IMR-90 (cell line): ENCODE data around the gene POLR2C.

Experiments
- BHLHE40 ChIP-seq: fragments of 150-350 bp; IDR thresholded peaks from 2 replicates; pipeline ENCODE4 v1.6.1; 2016; ENCODE audit warnings: mild to moderate bottlenecking, low read depth, low read length
- CTCF ChIP-seq: conservative IDR thresholded peaks from 2 replicates; pipeline ENCODE4 v1.5.1; 2012; ENCODE audit warnings: mild to moderate bottlenecking, low read depth, low read length, improper control_type of control experiment
- MAFK ChIP-seq: IDR thresholded peaks from 2 replicates; pipeline ENCODE4 v1.6.1; 2012; ENCODE audit warnings: low read depth, low read length, improper control_type of control experiment
- POLR2A ChIP-seq: IDR thresholded peaks from 2 replicates; pipeline ENCODE4 v1.6.1; 2012; ENCODE audit warnings: mild to moderate bottlenecking, low read depth, low read length
- RAD21 ChIP-seq: IDR thresholded peaks from 2 replicates; pipeline ENCODE4 v1.6.1; 2012; ENCODE audit warnings: low read length, improper control_type of control experiment
- SMC3 ChIP-seq: fragments of 150-350 bp; IDR thresholded peaks from 2 replicates; pipeline ENCODE4 v1.6.1; 2016; ENCODE audit warnings: low read depth, mild to moderate bottlenecking, antibody characterized with exemption, low read length, moderate library complexity

GRCh38 chr16:57471209-57471608 is 8.7 kb downstream of the POLR2C start:
- no peak for TF ChIP-seq MAFK
- TF ChIP-seq CTCF: no peak
- no peak for TF ChIP-seq BHLHE40
- TF ChIP-seq POLR2A: no peak
- TF ChIP-seq SMC3: no peak
- TF ChIP-seq RAD21: no peak
